Adipocyte (in vitro differentiated cells): ENCODE data around the gene COIL.
A peak's percentile ranks its signal among the peaks of the same experiment; 100 is the strongest.

Experiments used
- DNase-seq: peaks from one replicate; pipeline ENCODE4 v3.0.0-alpha.2; 2015; ENCODE audit warnings: low read depth
- H3K27me3 ChIP-seq: replicated peaks from 2 replicates; pipeline ENCODE4 v1.7.0; 2013; ENCODE audit warnings: mild to moderate bottlenecking, low read length, moderate library complexity; ENCODE audit not compliant: control insufficient read depth, insufficient read depth
- H3K36me3 ChIP-seq: 2 replicates; pipeline ENCODE4 v1.7.0; 2013; ENCODE audit warnings: low read length, mild to moderate bottlenecking, moderate library complexity; ENCODE audit not compliant: control insufficient read depth, insufficient read depth, severe bottlenecking
- H3K4me1 ChIP-seq: 2 replicates; pipeline ENCODE4 v1.7.0; 2013; ENCODE audit warnings: mild to moderate bottlenecking, low read length, moderate library complexity; ENCODE audit not compliant: control insufficient read depth, insufficient read depth
- H3K4me3 ChIP-seq: 2 replicates; pipeline ENCODE4 v1.7.0; 2013; ENCODE audit warnings: mild to moderate bottlenecking, low read length, moderate library complexity
- H3K9ac ChIP-seq: 2 replicates; pipeline ENCODE4 v1.7.0; 2013; ENCODE audit warnings: mild to moderate bottlenecking, low read length, moderate library complexity
- H3K9me3 ChIP-seq: 2 replicates; pipeline ENCODE4 v1.7.0; 2013; ENCODE audit warnings: mild to moderate bottlenecking, low read length, moderate library complexity; ENCODE audit not compliant: control insufficient read depth

The COIL gene

DNA sequence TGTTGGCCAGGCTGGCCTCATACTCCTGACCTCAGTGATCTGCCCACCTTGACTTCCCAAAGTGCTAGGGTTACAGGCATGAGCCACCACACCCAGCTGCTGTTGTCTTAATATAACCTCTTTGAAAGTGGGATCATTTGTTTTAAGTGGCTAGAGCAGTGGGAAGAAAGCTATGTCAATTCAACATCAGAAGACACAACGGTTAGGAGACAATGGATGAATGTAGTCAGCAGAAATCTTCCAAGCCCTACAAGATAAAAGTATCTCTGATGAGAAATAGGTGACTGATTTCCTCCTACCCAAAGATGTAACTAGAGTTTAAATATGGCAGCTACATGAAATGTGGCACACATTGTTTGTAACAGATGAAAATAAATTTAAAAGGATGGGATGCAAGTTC is 27.0 kb downstream of the COIL start:
- H3K4me1 ChIP-seq: peaks cover 5% of the 10 kb centered on the region
- DNase-seq: no peak
- no peak overlapping the region for H3K4me3 ChIP-seq
- H3K36me3 ChIP-seq: peaks cover 28% of the 10 kb centered on the region
- H3K9me3 ChIP-seq: peaks cover 14% of the 10 kb centered on the region
- no peak overlapping the region for H3K9ac ChIP-seq
- H3K27me3 ChIP-seq: no peaks in the 10 kb centered on the region

GRCh38 chr17:56933151-56933745 is 27.6 kb downstream of the COIL start:
- no peak overlapping the region for H3K4me3 ChIP-seq
- peaks cover 14% of the 10 kb centered on the region for H3K9me3 ChIP-seq
- H3K9ac ChIP-seq: no peak overlapping the region
- DNase-seq: no peak
- H3K27me3 ChIP-seq: no peaks in the 10 kb centered on the region
- H3K36me3 ChIP-seq: peaks cover 22% of the 10 kb centered on the region
- peaks cover 5% of the 10 kb centered on the region for H3K4me1 ChIP-seq

DNA sequence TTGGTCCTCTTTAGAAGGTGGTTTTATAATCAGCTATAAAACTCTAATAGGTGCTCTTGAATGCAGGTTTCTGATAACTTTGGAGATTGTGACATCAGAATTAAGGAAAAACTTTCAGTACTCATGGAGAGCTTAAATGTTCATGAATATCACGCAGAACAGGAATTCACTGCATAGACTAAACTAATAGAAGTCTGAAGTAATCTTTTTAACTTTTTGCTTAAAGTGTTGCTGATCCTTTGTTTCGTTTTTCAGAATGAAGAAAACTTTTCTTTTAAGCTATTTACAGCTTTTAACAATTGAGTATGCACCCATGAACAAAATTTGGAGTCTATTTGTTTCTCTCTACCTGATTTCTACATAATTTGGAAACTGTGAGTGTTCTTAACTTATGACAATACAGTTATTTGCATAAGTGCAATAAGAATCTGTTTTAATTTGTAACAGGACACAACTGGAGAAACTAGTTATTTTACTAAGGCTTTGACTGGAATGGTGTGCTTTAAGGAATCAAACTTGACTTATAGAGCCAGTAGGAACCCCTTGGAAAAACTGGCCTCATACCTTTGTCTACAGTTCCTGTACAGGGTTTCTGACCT is 30.0 kb downstream of the COIL start:
- Histone ChIP-seq H3K9me3 (peaks cover 14% of the 10 kb centered on the region), H3K4me3 (no peak overlapping the region), H3K4me1 (no peaks in the 10 kb centered on the region), H3K27me3 (no peaks in the 10 kb centered on the region), H3K9ac (no peak overlapping the region), H3K36me3 (peaks cover 15% of the 10 kb centered on the region)
- no peak for DNase-seq

GRCh38 chr17:56929362-56929969 is 31.4 kb downstream of the COIL start:
- H3K9ac ChIP-seq: no peak overlapping the region
- H3K4me1 ChIP-seq: no peaks in the 10 kb centered on the region
- H3K27me3 ChIP-seq: no peaks in the 10 kb centered on the region
- H3K4me3 ChIP-seq: no peak overlapping the region
- H3K9me3 ChIP-seq: peaks cover 14% of the 10 kb centered on the region
- no peak for DNase-seq
- peaks cover 7% of the 10 kb centered on the region for H3K36me3 ChIP-seq

GRCh38 chr17:56928586-56928985 is 32.3 kb downstream of the COIL start:
- Histone ChIP-seq H3K9me3 (peaks cover 14% of the 10 kb centered on the region), H3K9ac (no peak overlapping the region), H3K36me3 (no peaks in the 10 kb centered on the region)

GRCh38 chr17:56926704-56927103 is 34.1 kb downstream of the COIL start:
- H3K9me3 ChIP-seq: peaks cover 14% of the 10 kb centered on the region
- H3K4me3 ChIP-seq: no peak overlapping the region
- H3K36me3 ChIP-seq: no peaks in the 10 kb centered on the region
- DNase-seq: no peak
- H3K9ac ChIP-seq: no peak overlapping the region
- H3K27me3 ChIP-seq: no peaks in the 10 kb centered on the region
- H3K4me1 ChIP-seq: no peaks in the 10 kb centered on the region

More at GRCh38 chr17:56928586-56928985, 32.3 kb downstream of the COIL start:
- Histone ChIP-seq H3K4me1 (no peaks in the 10 kb centered on the region), H3K4me3 (no peak overlapping the region), H3K27me3 (no peaks in the 10 kb centered on the region)
- no peak for DNase-seq

- Histone ChIP-seq H3K9me3 (peaks cover 14% of the 10 kb centered on the region), H3K36me3 (no peaks in the 10 kb centered on the region), H3K4me1 (no peaks in the 10 kb centered on the region), H3K9ac (no peak overlapping the region), H3K27me3 (no peaks in the 10 kb centered on the region), H3K4me3 (no peak overlapping the region)
- no peak for DNase-seq
Measured at GRCh38 chr17:56926270-56926669, 34.6 kb downstream of the COIL start.

DNA sequence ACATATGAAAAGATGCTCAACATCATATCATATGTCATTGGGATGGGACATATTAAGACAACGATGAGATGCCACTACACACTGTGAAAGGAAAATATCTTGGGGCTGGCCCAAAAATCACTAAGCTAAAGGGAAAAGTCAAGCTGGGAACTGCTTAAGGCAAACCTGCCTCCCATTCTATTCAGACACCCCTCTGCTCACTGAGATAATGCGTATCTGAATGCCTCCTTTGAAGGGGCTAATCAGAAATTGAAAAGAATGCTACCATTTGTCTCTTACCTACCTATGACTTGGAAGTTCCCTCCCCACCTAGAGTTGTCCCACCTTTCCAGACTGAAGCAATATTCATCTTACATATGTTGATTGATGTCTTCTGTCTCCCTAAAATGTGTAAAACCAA is 35.8 kb downstream of the COIL start:
- Histone ChIP-seq H3K36me3 (no peaks in the 10 kb centered on the region), H3K9me3 (peaks cover 5% of the 10 kb centered on the region), H3K4me1 (peaks cover 1% of the 10 kb centered on the region), H3K4me3 (no peak overlapping the region), H3K9ac (no peak overlapping the region), H3K27me3 (no peaks in the 10 kb centered on the region)
- DNase-seq: no peak

GRCh38 chr17:56919717-56920116 is 41.1 kb downstream of the COIL start:
- H3K4me3 ChIP-seq: no peak overlapping the region
- H3K9ac ChIP-seq: no peak overlapping the region
- peaks cover 48% of the 10 kb centered on the region for H3K4me1 ChIP-seq
- no peaks in the 10 kb centered on the region for H3K9me3 ChIP-seq
- H3K27me3 ChIP-seq: no peaks in the 10 kb centered on the region
- no peaks in the 10 kb centered on the region for H3K36me3 ChIP-seq
- DNase-seq: peak; percentile 16

- peak; percentile 44 for DNase-seq
- H3K4me1 ChIP-seq: peaks cover 50% of the 10 kb centered on the region
- H3K27me3 ChIP-seq: no peaks in the 10 kb centered on the region
- no peak overlapping the region for H3K4me3 ChIP-seq
- H3K36me3 ChIP-seq: no peaks in the 10 kb centered on the region
- H3K9ac ChIP-seq: no peak overlapping the region
- no peaks in the 10 kb centered on the region for H3K9me3 ChIP-seq
Measured at GRCh38 chr17:56918916-56919315, 41.9 kb downstream of the COIL start.

- Histone ChIP-seq H3K4me3 (peak overlapping the region; percentile 48), H3K9ac (no peak overlapping the region), H3K27me3 (no peaks in the 10 kb centered on the region), H3K4me1 (peaks cover 50% of the 10 kb centered on the region), H3K9me3 (no peaks in the 10 kb centered on the region), H3K36me3 (no peaks in the 10 kb centered on the region)
- no peak for DNase-seq
Measured at GRCh38 chr17:56917559-56918296, 43.1 kb downstream of the COIL start.
